A673 (cell line): Measurements from ENCODE around the gene AFG1L.

Experiments
- EZH2 ChIP-seq: fragments of 200-600 bp; sonication (generic); IDR thresholded peaks from 2 replicates; pipeline ENCODE4 v1.6.1; 2017; ENCODE audit warnings: borderline replicate concordance, low read depth, mild to moderate bottlenecking, mixed read lengths, antibody characterized with exemption, low read length; ENCODE audit not compliant: poor library complexity, severe bottlenecking
- TF ChIP-seq, protein P1 (sequence below): fragments of 300-800, 200-600 bp; sonication (generic); conservative IDR thresholded peaks from 2 replicates; pipeline ENCODE4 v1.5.1; 2017; ENCODE audit warnings: low read depth, mild to moderate bottlenecking, antibody characterized with exemption, low read length, moderate library complexity, mixed read lengths

DNA sequence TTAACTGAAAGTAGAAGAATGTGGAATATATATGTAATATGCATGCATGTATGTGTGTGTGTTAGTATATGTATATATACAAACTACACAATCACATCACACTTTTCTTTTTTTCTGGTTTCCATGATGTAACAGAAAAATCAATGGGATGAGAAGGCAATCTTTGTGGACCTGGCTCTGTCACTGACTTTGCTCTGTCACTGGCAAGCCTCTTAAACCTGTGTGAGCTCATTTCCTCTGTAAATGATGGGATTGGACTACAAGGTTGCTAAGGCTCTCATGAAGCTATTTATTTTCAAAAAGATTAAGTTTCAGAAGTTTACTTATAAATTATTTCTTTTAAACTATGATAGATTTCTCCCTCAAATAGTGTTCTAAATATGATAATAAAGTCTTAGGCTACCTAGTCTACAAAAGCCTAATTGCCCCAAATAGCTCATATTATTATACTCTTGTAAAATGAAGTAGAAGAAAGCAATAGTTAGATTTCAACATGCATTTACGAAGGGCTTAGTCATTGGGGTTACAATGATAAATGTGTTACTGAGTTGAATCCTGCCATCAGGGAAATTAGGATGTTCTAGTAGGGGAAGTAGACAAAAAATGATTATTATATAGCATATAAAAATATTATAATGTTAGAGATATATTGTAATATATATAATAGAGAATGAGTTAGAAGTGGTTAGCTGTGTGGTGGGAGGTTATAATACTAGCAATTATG lies 129.3 kb downstream of the AFG1L start:
- TF ChIP-seq, protein P1, sequence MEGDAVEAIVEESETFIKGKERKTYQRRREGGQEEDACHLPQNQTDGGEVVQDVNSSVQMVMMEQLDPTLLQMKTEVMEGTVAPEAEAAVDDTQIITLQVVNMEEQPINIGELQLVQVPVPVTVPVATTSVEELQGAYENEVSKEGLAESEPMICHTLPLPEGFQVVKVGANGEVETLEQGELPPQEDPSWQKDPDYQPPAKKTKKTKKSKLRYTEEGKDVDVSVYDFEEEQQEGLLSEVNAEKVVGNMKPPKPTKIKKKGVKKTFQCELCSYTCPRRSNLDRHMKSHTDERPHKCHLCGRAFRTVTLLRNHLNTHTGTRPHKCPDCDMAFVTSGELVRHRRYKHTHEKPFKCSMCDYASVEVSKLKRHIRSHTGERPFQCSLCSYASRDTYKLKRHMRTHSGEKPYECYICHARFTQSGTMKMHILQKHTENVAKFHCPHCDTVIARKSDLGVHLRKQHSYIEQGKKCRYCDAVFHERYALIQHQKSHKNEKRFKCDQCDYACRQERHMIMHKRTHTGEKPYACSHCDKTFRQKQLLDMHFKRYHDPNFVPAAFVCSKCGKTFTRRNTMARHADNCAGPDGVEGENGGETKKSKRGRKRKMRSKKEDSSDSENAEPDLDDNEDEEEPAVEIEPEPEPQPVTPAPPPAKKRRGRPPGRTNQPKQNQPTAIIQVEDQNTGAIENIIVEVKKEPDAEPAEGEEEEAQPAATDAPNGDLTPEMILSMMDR, result no peak
- no peak for TF ChIP-seq EZH2
